Esophagus squamous epithelium (tissue), 5 donors: ENCODE measurements around the gene CYB5A. TPM values are rescaled to one million over a fixed set of nuclear protein-coding genes. Genes with fewer than 3 reads are reported as not detected.
A peak's percentile ranks its signal among the peaks of the same experiment; 100 is the strongest.

Experiments used
- DNase-seq: peaks from one replicate; lab custom pipeline; 2025; lab: John Stamatoyannopoulos, UW
- H3K27ac ChIP-seq, 4 donors: fragments of 200-600 bp; sonication (generic); one replicate each; pipeline ENCODE4 v1.5.1; 2016 to 2019; ENCODE audit warnings: mild to moderate bottlenecking in 1 of 4
- H3K27me3 ChIP-seq, 4 donors: fragments of 200-600 bp; sonication (generic); 1 replicate in 3 of 4; 2 replicates in 1 of 4; pipeline versions ENCODE4 v1.5.1 to v1.6.0; 2017 to 2021; ENCODE audit warnings: antibody characterized with exemption in 1 of 4
- H3K36me3 ChIP-seq, 3 donors: fragments of 200-600 bp; sonication (generic); one replicate each; pipeline ENCODE4 v1.5.1; 2016 to 2019
- H3K4me1 ChIP-seq, 3 donors: fragments of 200-600 bp; sonication (generic); one replicate each; pipeline ENCODE4 v1.5.1; 2017 to 2019
- H3K4me3 ChIP-seq, 4 donors: fragments of 200-600 bp; sonication (generic); 1 replicate in 3 of 4; 2 replicates in 1 of 4; pipeline ENCODE4 v1.5.1; 2016 to 2019; ENCODE audit warnings: mild to moderate bottlenecking in 2 of 4, moderate library complexity in 1 of 4
- H3K9me3 ChIP-seq, 3 donors: fragments of 200-600 bp; sonication (generic); one replicate each; pipeline ENCODE4 v1.5.1; 2016 to 2019
- POLR2A ChIP-seq, 4 donors: fragments of 450-650 bp; IDR thresholded peaks; one replicate each; pipeline ENCODE4 v1.6.1; 2017; ENCODE audit warnings: antibody characterized with exemption in 4 of 4, mild to moderate bottlenecking in 4 of 4, moderate library complexity in 3 of 4
- WGBS, 2 donors: methylation state at CpG; one replicate each; pipeline ENCODE4 v1.1.5; 2018; 5-methylcytosine and 5-hydroxymethylcytosine counted together
- intact Hi-C: fragments of 100-400 bp; cut with DNase I; formaldehyde crosslinking; loops from one replicate; pipeline ENCODE4 v1.15.0; 2022
- total RNA-seq, 4 donors: library from RNA; depleted of rRNA; stranded (reverse); fragments of >200 nt; gene quantifications; one replicate each; pipeline ENCODE4 v1.1.0, GENCODE V29; 2016
- TF ChIP-seq, protein P1 (sequence below), 6 experiments: fragments of 450-650 bp in 4 of 6; fragments of 200-600 bp in 2 of 6; sonication (generic) in 2 of 6; IDR thresholded peaks; one replicate each; pipeline ENCODE4 v1.5.1; 2016 to 2019; ENCODE audit warnings: antibody characterized with exemption in 6 of 6, mild to moderate bottlenecking in 4 of 6, moderate library complexity in 4 of 6
- donor health status: DM: yes; HTN: yes; CAD: no.

Gene CYB5A
- total RNA-seq, 4 donors from 2014 or later: 75.2 to 115 (median 90.3) TPM

DNA sequence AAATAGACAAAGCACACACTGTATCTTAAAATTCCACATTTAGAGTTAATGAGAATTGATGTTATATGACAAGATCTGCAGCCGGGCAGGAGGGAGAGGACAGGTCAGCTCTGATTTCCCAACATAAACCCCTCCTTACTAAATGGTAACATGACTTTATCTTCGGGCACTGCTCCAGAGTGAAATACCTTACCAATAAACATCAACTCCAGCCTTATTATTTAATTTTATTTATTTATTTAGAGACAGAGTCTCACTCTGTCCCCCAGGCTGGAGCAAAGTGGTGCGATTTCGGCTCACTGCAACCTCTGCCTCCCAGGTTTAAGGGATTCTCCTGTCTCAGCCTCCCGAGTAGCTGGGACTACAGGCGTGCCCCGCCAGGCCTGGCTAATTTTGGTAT is 1.7 kb downstream of the CYB5A start:
- no peak for TF ChIP-seq POLR2A (IDR thresholded peaks at IDR 0.05)
- TF ChIP-seq, protein P1, sequence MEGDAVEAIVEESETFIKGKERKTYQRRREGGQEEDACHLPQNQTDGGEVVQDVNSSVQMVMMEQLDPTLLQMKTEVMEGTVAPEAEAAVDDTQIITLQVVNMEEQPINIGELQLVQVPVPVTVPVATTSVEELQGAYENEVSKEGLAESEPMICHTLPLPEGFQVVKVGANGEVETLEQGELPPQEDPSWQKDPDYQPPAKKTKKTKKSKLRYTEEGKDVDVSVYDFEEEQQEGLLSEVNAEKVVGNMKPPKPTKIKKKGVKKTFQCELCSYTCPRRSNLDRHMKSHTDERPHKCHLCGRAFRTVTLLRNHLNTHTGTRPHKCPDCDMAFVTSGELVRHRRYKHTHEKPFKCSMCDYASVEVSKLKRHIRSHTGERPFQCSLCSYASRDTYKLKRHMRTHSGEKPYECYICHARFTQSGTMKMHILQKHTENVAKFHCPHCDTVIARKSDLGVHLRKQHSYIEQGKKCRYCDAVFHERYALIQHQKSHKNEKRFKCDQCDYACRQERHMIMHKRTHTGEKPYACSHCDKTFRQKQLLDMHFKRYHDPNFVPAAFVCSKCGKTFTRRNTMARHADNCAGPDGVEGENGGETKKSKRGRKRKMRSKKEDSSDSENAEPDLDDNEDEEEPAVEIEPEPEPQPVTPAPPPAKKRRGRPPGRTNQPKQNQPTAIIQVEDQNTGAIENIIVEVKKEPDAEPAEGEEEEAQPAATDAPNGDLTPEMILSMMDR (IDR thresholded peaks at IDR 0.05): no peak
- no peaks in the 10 kb centered on the region for H3K36me3 ChIP-seq
- no peaks in the 10 kb centered on the region for H3K27me3 ChIP-seq
- peak overlapping the region in 3 of 4 donors; percentile 31 to 87 (median 86) for H3K27ac ChIP-seq
- WGBS, 2 donors: 81 to 95% methylated on average over 2 to 7 of the region's 7 CpGs
- intact Hi-C loops: no loop called here
- no peaks in the 10 kb centered on the region for H3K9me3 ChIP-seq
- peak overlapping the region in 1 of 4 donors; percentile 87 for H3K4me3 ChIP-seq
- H3K4me1 ChIP-seq: peaks cover 10 to 39% (median 19%) of the 10 kb centered on the region in 3 donors
- DNase-seq: no peak

DNA sequence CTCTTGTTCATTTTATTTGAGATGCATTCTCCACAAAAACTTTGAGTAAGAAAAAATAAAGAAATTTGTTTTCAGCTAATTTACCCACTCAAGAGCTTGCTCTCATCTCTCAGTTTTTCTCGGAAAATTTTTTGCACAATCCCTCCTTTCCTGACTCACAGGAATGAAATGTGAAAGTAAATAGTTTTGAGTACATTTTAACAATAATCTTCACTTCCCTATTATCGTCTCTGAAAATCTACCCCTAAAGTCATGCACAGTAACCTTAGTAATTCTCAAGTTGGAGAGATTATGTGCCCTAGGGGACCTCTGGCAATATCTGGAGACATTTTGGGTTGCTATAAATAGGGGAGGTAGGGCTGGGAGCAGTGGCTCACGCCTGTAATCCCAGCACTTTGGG is 2.6 kb downstream of the CYB5A start:
- peaks cover 18 to 48% (median 25%) of the 10 kb centered on the region in 3 donors for H3K4me1 ChIP-seq
- H3K27me3 ChIP-seq: no peaks in the 10 kb centered on the region
- WGBS, 2 donors: 30 to 49% methylated on average over 3 of the region's 3 CpGs
- DNase-seq: no peak
- H3K9me3 ChIP-seq: no peaks in the 10 kb centered on the region
- no peaks in the 10 kb centered on the region for H3K36me3 ChIP-seq
- H3K4me3 ChIP-seq: peak overlapping the region in 1 of 4 donors; percentile 9
- H3K27ac ChIP-seq: peak overlapping the region in 2 of 4 donors; percentile 75 to 87
- TF ChIP-seq POLR2A (IDR thresholded peaks at IDR 0.05): no peak
- TF ChIP-seq, protein P1 (IDR thresholded peaks at IDR 0.05): no peak
- intact Hi-C loops: no loop called here

DNA sequence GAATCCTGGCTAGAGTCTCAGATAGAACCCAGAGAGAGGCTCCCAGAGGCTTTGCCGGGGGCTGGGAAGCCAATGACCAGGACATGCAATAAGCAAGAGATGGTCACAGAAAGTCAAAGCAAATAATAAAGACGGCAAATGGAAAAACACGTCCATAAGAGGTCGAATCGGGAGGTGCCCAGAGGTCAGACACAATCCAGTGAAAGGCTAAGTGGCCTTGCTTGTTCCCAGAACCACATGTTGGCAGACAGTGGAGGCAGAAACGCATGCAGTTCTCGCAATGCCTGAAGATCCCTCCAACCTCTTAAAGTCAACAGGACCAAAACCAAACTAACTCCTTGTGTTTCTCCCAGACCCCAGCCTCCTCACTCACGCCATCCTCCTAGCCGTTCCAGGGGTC is 3.0 kb downstream of the CYB5A start:
- intact Hi-C loops: no loop called here
- H3K27me3 ChIP-seq: no peaks in the 10 kb centered on the region
- WGBS, 2 donors: 71 to 75% methylated on average over 9 of the region's 9 CpGs
- no peak for DNase-seq
- no peak for TF ChIP-seq POLR2A (IDR thresholded peaks at IDR 0.05)
- TF ChIP-seq, protein P1 (IDR thresholded peaks at IDR 0.05): no peak
- H3K27ac ChIP-seq: peak overlapping the region in 2 of 4 donors; percentile 75 to 87
- H3K4me1 ChIP-seq: peaks cover 21 to 51% (median 27%) of the 10 kb centered on the region in 3 donors
- no peaks in the 10 kb centered on the region for H3K9me3 ChIP-seq
- peak overlapping the region in 1 of 4 donors; percentile 9 for H3K4me3 ChIP-seq
- no peaks in the 10 kb centered on the region for H3K36me3 ChIP-seq

GRCh38 chr18:74288041-74288440 is 3.7 kb downstream of the CYB5A start:
- H3K27ac ChIP-seq: peak overlapping the region in 2 of 4 donors; percentile 75 to 87
- intact Hi-C loops: no loop called here
- whole genome bisulfite sequencing, 2 donors: 77 to 86% methylated on average over 5 of the region's 5 CpGs
- H3K27me3 ChIP-seq: no peaks in the 10 kb centered on the region
- H3K9me3 ChIP-seq: no peaks in the 10 kb centered on the region
- DNase-seq: no peak
- TF ChIP-seq, protein P1 (IDR thresholded peaks at IDR 0.05): no peak
- no peak for TF ChIP-seq POLR2A (IDR thresholded peaks at IDR 0.05)
- H3K36me3 ChIP-seq: no peaks in the 10 kb centered on the region
- H3K4me1 ChIP-seq: peaks cover 27 to 58% (median 32%) of the 10 kb centered on the region in 3 donors
- no peak overlapping the region for H3K4me3 ChIP-seq

- no peaks in the 10 kb centered on the region for H3K27me3 ChIP-seq
- intact Hi-C loops: no loop called here
- no peak overlapping the region for H3K4me3 ChIP-seq
- no peaks in the 10 kb centered on the region for H3K36me3 ChIP-seq
- H3K27ac ChIP-seq: no peak overlapping the region
- H3K4me1 ChIP-seq: peaks cover 38 to 64% (median 38%) of the 10 kb centered on the region in 3 donors
- no peaks in the 10 kb centered on the region for H3K9me3 ChIP-seq
- TF ChIP-seq, protein P1 (IDR thresholded peaks at IDR 0.05): no peak
- no peak for TF ChIP-seq POLR2A (IDR thresholded peaks at IDR 0.05)
- WGBS, 2 donors: 85 to 92% methylated on average over 2 of the region's 2 CpGs
- DNase-seq: no peak
Measured at GRCh38 chr18:74286856-74287255, 4.9 kb downstream of the CYB5A start.
